WTC11 (cell line): ENCODE data around the gene USP43. TPM values are rescaled to one million over a fixed set of nuclear protein-coding genes. Genes with fewer than 3 reads are reported as not detected.

ENCODE experiments used
- ATAC-seq: fragments of 200-7000 bp; cut with Tn5 transposase; 2 replicates; pipeline ENCODE4 v1.10.0; 2021; ENCODE audit warnings: mild to moderate bottlenecking, moderate library complexity
- CTCF ChIA-PET: fragments of 300-600 bp; sonication (Branson Sonifier 250); formaldehyde crosslinking; loops from one replicate; lab custom pipeline; 2021; ENCODE audit warnings: antibody characterized with exemption; lab: Charles Lee
- POLR2A ChIA-PET: fragments of 350-600 bp; sonication (Branson Sonifier 250); formaldehyde crosslinking; loops from one replicate; lab custom pipeline; 2021; ENCODE audit warnings: antibody characterized with exemption; lab: Charles Lee
- DNase-seq: peaks from one replicate; pipeline ENCODE4 v3.0.0; 2021; ENCODE audit warnings: low spot score
- H3K27ac Mint-ChIP-seq: 2 replicates; pipeline ENCODE4 v1.8.0; 2021; ENCODE audit warnings: mixed read lengths
- H3K27me3 Mint-ChIP-seq: 2 replicates; pipeline ENCODE4 v1.8.0; 2021; ENCODE audit warnings: low read depth, mild to moderate bottlenecking, moderate library complexity, mixed read lengths
- H3K36me3 Mint-ChIP-seq: 2 replicates; pipeline ENCODE4 v1.8.0; 2021; ENCODE audit warnings: mixed read lengths
- H3K4me1 Mint-ChIP-seq: 2 replicates; pipeline ENCODE4 v1.8.0; 2022; ENCODE audit warnings: mixed read lengths
- H3K4me3 Mint-ChIP-seq: 2 replicates; pipeline ENCODE4 v1.8.0; 2021; ENCODE audit warnings: mild to moderate bottlenecking, moderate library complexity, mixed read lengths
- H3K9me3 Mint-ChIP-seq: 2 replicates; pipeline ENCODE4 v1.8.0; 2021; ENCODE audit warnings: mixed read lengths
- E2F1 ChIP-seq: sonication (generic); formaldehyde crosslinking; IDR thresholded peaks from 2 replicates; pipeline ENCODE4 v1.8.0; 2022; ENCODE audit warnings: mild to moderate bottlenecking, missing genetic modification reagents
- ETV6 ChIP-seq: sonication (generic); formaldehyde crosslinking; IDR thresholded peaks from 2 replicates; pipeline ENCODE4 v1.8.1; 2022; ENCODE audit warnings: mild to moderate bottlenecking, missing genetic modification reagents
- GTF2I ChIP-seq: fragments of 250-450 bp; sonication (Bioruptor Pico); conservative IDR thresholded peaks from 2 replicates; pipeline ENCODE4 v1.4.0; 2021; ENCODE audit warnings: mild to moderate bottlenecking
- IRF2 ChIP-seq: sonication (generic); formaldehyde crosslinking; IDR thresholded peaks from 2 replicates; pipeline ENCODE4 v1.8.0; 2022; ENCODE audit warnings: low read depth, missing genetic modification reagents, borderline replicate concordance
- MXD4 ChIP-seq: fragments of 250-450 bp; sonication (Bioruptor Pico); IDR thresholded peaks from 2 replicates; pipeline ENCODE4 v1.8.0; 2021; ENCODE audit warnings: mild to moderate bottlenecking, moderate library complexity, borderline replicate concordance
- NR1H2 ChIP-seq: sonication (generic); formaldehyde crosslinking; IDR thresholded peaks from 2 replicates; pipeline ENCODE4 v1.9.0; 2021; ENCODE audit warnings: mild to moderate bottlenecking, moderate library complexity, missing genetic modification reagents
- PRRX2 ChIP-seq: fragments of 250-450 bp; sonication (Bioruptor Pico); IDR thresholded peaks from 2 replicates; pipeline ENCODE4 v1.8.0; 2021; ENCODE audit warnings: mild to moderate bottlenecking
- SMAD3 ChIP-seq: sonication (generic); formaldehyde crosslinking; IDR thresholded peaks from 2 replicates; pipeline ENCODE4 v1.8.0; 2022; ENCODE audit warnings: missing genetic modification reagents, mild to moderate bottlenecking, borderline replicate concordance
- SP1 ChIP-seq: sonication (generic); formaldehyde crosslinking; conservative IDR thresholded peaks from 2 replicates; pipeline ENCODE4 v1.8.1; 2022; ENCODE audit warnings: missing genetic modification reagents
- TCF7 ChIP-seq: sonication (generic); formaldehyde crosslinking; IDR thresholded peaks from 2 replicates; pipeline ENCODE4 v1.8.0; 2022; ENCODE audit warnings: mild to moderate bottlenecking, low read depth, missing genetic modification reagents, moderate library complexity
- TEAD1 ChIP-seq: sonication (generic); formaldehyde crosslinking; IDR thresholded peaks from 2 replicates; pipeline ENCODE4 v1.8.0; 2022; ENCODE audit warnings: mild to moderate bottlenecking, missing genetic modification reagents
- ZNF138 ChIP-seq: sonication (generic); formaldehyde crosslinking; conservative IDR thresholded peaks from 2 replicates; pipeline ENCODE4 v1.8.1; 2022; ENCODE audit warnings: mild to moderate bottlenecking, moderate library complexity, missing genetic modification reagents
- ZNF219 ChIP-seq: sonication (generic); formaldehyde crosslinking; IDR thresholded peaks from 2 replicates; pipeline ENCODE4 v1.8.0; 2023; ENCODE audit warnings: missing genetic modification reagents, mild to moderate bottlenecking, borderline replicate concordance
- ZNF671 ChIP-seq: fragments of 250-450 bp; sonication (Bioruptor Pico); IDR thresholded peaks from 2 replicates; pipeline ENCODE4 v1.8.0; 2021; ENCODE audit warnings: mild to moderate bottlenecking
- total RNA-seq: library from RNA; stranded (reverse); gene quantifications from 3 replicates; pipeline ENCODE4 v1.2.3, GENCODE V29; 2021
- TF ChIP-seq, protein P1 (sequence below): sonication (generic); formaldehyde crosslinking; IDR thresholded peaks from 2 replicates; pipeline ENCODE4 v1.8.0; 2022; ENCODE audit warnings: missing genetic modification reagents
- TF ChIP-seq, protein P2 (sequence below): sonication (generic); formaldehyde crosslinking; IDR thresholded peaks from 2 replicates; pipeline ENCODE4 v1.8.1; 2023; ENCODE audit warnings: mild to moderate bottlenecking, missing genetic modification reagents
- TF ChIP-seq, protein P3 (sequence below): sonication (generic); formaldehyde crosslinking; IDR thresholded peaks from 2 replicates; pipeline ENCODE4 v1.8.0; 2022; ENCODE audit warnings: mild to moderate bottlenecking, missing genetic modification reagents
- TF ChIP-seq, protein P4 (sequence below): fragments of 250-450 bp; sonication (Bioruptor Pico); IDR thresholded peaks from 2 replicates; pipeline ENCODE4 v1.8.0; 2021; ENCODE audit warnings: mild to moderate bottlenecking

USP43 gene
- total RNA-seq, 1 experiment from 2014 or later: 8.6 TPM

DNA sequence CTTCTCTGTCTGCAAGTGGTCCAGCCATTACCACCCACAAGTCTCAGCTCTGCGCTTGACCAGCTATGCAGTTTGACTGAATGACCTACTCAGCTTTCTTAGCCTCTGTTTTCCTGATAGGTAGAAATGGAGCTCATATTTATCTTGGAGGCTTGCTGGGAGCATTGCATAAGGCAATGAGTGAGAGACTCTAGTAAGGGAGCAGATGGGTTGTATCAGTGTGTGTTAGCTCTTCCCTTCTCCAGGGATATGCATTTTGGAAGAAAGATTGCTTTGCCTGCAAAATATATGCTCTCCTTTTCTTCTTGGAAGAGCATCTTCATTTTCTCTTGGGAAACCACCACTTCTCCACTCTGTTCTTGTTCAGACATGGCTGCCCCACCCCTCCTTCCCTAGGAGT lies 120.0 kb downstream of the USP43 start:
- no peak for ATAC-seq
- ChIA-PET CTCF (interaction anchor here (1.4 kb wide), 1 partner anchor 21 kb away, joined by 5 read pairs; no protein-coding TSS in a partner anchor), POLR2A (no interaction called here)
- no peaks in the 10 kb centered on the region for H3K36me3 Mint-ChIP-seq
- no peaks in the 10 kb centered on the region for H3K9me3 Mint-ChIP-seq
- no peaks in the 10 kb centered on the region for H3K4me1 Mint-ChIP-seq
- H3K27me3 Mint-ChIP-seq: peaks cover 4% of the 10 kb centered on the region; the same call in 1 of the 2 replicates
- TF ChIP-seq, protein P1, sequence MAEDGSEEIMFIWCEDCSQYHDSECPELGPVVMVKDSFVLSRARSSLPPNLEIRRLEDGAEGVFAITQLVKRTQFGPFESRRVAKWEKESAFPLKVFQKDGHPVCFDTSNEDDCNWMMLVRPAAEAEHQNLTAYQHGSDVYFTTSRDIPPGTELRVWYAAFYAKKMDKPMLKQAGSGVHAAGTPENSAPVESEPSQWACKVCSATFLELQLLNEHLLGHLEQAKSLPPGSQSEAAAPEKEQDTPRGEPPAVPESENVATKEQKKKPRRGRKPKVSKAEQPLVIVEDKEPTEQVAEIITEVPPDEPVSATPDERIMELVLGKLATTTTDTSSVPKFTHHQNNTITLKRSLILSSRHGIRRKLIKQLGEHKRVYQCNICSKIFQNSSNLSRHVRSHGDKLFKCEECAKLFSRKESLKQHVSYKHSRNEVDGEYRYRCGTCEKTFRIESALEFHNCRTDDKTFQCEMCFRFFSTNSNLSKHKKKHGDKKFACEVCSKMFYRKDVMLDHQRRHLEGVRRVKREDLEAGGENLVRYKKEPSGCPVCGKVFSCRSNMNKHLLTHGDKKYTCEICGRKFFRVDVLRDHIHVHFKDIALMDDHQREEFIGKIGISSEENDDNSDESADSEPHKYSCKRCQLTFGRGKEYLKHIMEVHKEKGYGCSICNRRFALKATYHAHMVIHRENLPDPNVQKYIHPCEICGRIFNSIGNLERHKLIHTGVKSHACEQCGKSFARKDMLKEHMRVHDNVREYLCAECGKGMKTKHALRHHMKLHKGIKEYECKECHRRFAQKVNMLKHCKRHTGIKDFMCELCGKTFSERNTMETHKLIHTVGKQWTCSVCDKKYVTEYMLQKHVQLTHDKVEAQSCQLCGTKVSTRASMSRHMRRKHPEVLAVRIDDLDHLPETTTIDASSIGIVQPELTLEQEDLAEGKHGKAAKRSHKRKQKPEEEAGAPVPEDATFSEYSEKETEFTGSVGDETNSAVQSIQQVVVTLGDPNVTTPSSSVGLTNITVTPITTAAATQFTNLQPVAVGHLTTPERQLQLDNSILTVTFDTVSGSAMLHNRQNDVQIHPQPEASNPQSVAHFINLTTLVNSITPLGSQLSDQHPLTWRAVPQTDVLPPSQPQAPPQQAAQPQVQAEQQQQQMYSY: no peak
- TF ChIP-seq E2F1 (CRISPR knock-in tag): no peak
- TF ChIP-seq PRRX2 (CRISPR knock-in tag): no peak
- no peak for TF ChIP-seq TEAD1
- TF ChIP-seq SMAD3 (CRISPR knock-in tag): no peak
- no peak for TF ChIP-seq MXD4
- TF ChIP-seq ZNF671 (CRISPR knock-in tag): no peak
- TF ChIP-seq, protein P2, sequence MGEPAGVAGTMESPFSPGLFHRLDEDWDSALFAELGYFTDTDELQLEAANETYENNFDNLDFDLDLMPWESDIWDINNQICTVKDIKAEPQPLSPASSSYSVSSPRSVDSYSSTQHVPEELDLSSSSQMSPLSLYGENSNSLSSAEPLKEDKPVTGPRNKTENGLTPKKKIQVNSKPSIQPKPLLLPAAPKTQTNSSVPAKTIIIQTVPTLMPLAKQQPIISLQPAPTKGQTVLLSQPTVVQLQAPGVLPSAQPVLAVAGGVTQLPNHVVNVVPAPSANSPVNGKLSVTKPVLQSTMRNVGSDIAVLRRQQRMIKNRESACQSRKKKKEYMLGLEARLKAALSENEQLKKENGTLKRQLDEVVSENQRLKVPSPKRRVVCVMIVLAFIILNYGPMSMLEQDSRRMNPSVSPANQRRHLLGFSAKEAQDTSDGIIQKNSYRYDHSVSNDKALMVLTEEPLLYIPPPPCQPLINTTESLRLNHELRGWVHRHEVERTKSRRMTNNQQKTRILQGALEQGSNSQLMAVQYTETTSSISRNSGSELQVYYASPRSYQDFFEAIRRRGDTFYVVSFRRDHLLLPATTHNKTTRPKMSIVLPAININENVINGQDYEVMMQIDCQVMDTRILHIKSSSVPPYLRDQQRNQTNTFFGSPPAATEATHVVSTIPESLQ (CRISPR knock-in tag): no peak
- no peak for TF ChIP-seq GTF2I (CRISPR knock-in tag)
- no peak for TF ChIP-seq ETV6
- TF ChIP-seq ZNF219 (CRISPR knock-in tag): no peak
- no peak for TF ChIP-seq TCF7 (CRISPR knock-in tag)
- TF ChIP-seq, protein P3, sequence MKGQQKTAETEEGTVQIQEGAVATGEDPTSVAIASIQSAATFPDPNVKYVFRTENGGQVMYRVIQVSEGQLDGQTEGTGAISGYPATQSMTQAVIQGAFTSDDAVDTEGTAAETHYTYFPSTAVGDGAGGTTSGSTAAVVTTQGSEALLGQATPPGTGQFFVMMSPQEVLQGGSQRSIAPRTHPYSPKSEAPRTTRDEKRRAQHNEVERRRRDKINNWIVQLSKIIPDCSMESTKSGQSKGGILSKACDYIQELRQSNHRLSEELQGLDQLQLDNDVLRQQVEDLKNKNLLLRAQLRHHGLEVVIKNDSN (CRISPR knock-in tag): no peak
- no peak for TF ChIP-seq ZNF138 (CRISPR knock-in tag)
- TF ChIP-seq, protein P4, sequence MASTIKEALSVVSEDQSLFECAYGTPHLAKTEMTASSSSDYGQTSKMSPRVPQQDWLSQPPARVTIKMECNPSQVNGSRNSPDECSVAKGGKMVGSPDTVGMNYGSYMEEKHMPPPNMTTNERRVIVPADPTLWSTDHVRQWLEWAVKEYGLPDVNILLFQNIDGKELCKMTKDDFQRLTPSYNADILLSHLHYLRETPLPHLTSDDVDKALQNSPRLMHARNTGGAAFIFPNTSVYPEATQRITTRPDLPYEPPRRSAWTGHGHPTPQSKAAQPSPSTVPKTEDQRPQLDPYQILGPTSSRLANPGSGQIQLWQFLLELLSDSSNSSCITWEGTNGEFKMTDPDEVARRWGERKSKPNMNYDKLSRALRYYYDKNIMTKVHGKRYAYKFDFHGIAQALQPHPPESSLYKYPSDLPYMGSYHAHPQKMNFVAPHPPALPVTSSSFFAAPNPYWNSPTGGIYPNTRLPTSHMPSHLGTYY (CRISPR knock-in tag): no peak
- TF ChIP-seq NR1H2 (CRISPR knock-in tag): no peak
- TF ChIP-seq, all 79 proteins: peak for 0
- H3K4me3 Mint-ChIP-seq: no peak overlapping the region
- no peak overlapping the region for H3K27ac Mint-ChIP-seq
- DNase-seq: no peak

DNA sequence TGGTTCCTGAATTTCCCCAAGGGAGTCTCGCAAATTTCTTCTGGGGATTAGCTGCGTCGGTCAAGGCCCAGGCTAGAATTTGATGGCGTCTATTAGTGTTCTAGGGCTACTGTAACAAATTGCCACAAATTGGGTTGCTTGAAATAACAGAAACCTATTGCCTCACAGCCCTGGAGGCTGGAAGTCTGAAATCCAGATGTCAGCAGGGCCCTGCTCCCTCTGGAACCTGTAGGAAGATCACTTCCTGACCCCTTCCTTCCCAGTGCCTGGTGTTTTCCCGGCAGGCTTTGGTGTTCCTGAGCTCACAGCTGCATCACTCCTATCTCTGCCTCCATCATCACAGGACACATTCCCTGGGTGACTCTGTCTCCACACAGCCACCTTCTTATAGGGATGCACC lies 121.7 kb downstream of the USP43 start:
- TF ChIP-seq IRF2 (CRISPR knock-in tag): no peak
- no peak for TF ChIP-seq SP1
- no peak for DNase-seq
- no peaks in the 10 kb centered on the region for H3K36me3 Mint-ChIP-seq
- ChIA-PET CTCF (no interaction called here), POLR2A (no interaction called here)
- no peaks in the 10 kb centered on the region for H3K4me1 Mint-ChIP-seq
- H3K4me3 Mint-ChIP-seq: no peak overlapping the region
- H3K27ac Mint-ChIP-seq: no peak overlapping the region
- no peaks in the 10 kb centered on the region for H3K9me3 Mint-ChIP-seq
- no peak for ATAC-seq
- peaks cover 4% of the 10 kb centered on the region; the same call in 1 of the 2 replicates for H3K27me3 Mint-ChIP-seq
